Endothelial cell of umbilical vein (primary cell): ENCODE results near the gene PDE7B. TPM values are rescaled to one million over a fixed set of nuclear protein-coding genes. Genes with fewer than 3 reads are reported as not detected.

Experiments
- BruUV-seq: library from RNA; stranded (reverse); fragments of 400-500 nt; replicated peaks from 2 replicates; lab custom pipeline; 2021; lab: Mats Ljungman, UMichigan
- CTCF ChIA-PET: fragments of 300-600, 350-600 bp; sonication (Branson Sonifier 250); formaldehyde crosslinking; loops from one replicate; lab custom pipeline; 2021; ENCODE audit warnings: antibody characterized with exemption, inconsistent platforms; lab: Charles Lee
- POLR2A ChIA-PET: fragments of 300-600, 350-600 bp; sonication (Branson Sonifier 250); formaldehyde crosslinking; loops from one replicate; lab custom pipeline; 2021; ENCODE audit warnings: antibody characterized with exemption, inconsistent platforms; lab: Charles Lee
- DNase-seq: peaks from one replicate; pipeline ENCODE4 v3.0.0-alpha.2; 2011; ENCODE audit warnings: low read depth, low spot score
- FAIRE-seq: peaks from 2 replicates; lab custom pipeline; 2011; peaks lifted over from hg19 to GRCh38; lab: Jason Lieb, UNC
- H2AFZ ChIP-seq: 2 replicates; pipeline ENCODE4 v1.6.0; 2012; ENCODE audit warnings: low read depth, low read length, control low read depth, inconsistent platforms
- H3K27ac ChIP-seq: 2 replicates; pipeline ENCODE4 v1.5.1; 2011; ENCODE audit warnings: low read depth, mild to moderate bottlenecking, control low read depth, low read length, moderate library complexity; ENCODE audit not compliant: insufficient read depth
- H3K27me3 ChIP-seq, 2 experiments: 2 replicates each; pipeline versions ENCODE4 v1.6.0 to v1.6.1; 2011; ENCODE audit warnings: low read length in 2 of 2, mixed read lengths in 1 of 2; ENCODE audit not compliant: control insufficient read depth in 2 of 2, insufficient read depth in 2 of 2
- H3K36me3 ChIP-seq, 2 experiments: 2 replicates in 1 of 2; 3 replicates in 1 of 2; pipeline ENCODE4 v1.5.1; 2011; ENCODE audit warnings: low read length in 2 of 2, mild to moderate bottlenecking in 1 of 2, moderate library complexity in 1 of 2; ENCODE audit not compliant: control insufficient read depth in 2 of 2, insufficient read depth in 2 of 2; ENCODE audit errors: extremely low read depth in 1 of 2
- H3K4me1 ChIP-seq: 3 replicates; pipeline ENCODE4 v1.5.1; 2011; ENCODE audit warnings: mild to moderate bottlenecking, low read length; ENCODE audit not compliant: control insufficient read depth, insufficient read depth; ENCODE audit errors: extremely low read depth
- H3K4me2 ChIP-seq: 2 replicates; pipeline ENCODE4 v1.6.1; 2011; ENCODE audit warnings: low read length, control low read depth, mixed read lengths; ENCODE audit not compliant: insufficient read depth
- H3K4me3 ChIP-seq, 3 experiments: fragments of 200-600 bp in 1 of 3; sonication (generic), shearing (Covaris generic) in 1 of 3; replicated peaks in 1 of 3; 2 replicates each; pipeline ENCODE4 v1.5.1; 2011 to 2016; ENCODE audit warnings: control low read depth in 3 of 3, low read length in 3 of 3, mild to moderate bottlenecking in 2 of 3, inconsistent platforms in 1 of 3, low read depth in 1 of 3, moderate library complexity in 1 of 3; ENCODE audit not compliant: insufficient read depth in 1 of 3
- H3K79me2 ChIP-seq: 2 replicates; pipeline ENCODE4 v1.6.0; 2012; ENCODE audit warnings: low read length, inconsistent platforms; ENCODE audit not compliant: control insufficient read depth, insufficient read depth
- H3K9ac ChIP-seq: replicated peaks from 2 replicates; pipeline ENCODE3; 2011; ENCODE audit warnings: low read length, control low read depth; ENCODE audit not compliant: insufficient read depth; ENCODE audit errors: extremely low read depth
- H3K9me1 ChIP-seq: replicated peaks from 3 replicates; pipeline ENCODE4 v1.6.0; 2011; ENCODE audit warnings: mild to moderate bottlenecking, low read length; ENCODE audit not compliant: control insufficient read depth, insufficient read depth; ENCODE audit errors: extremely low read depth
- H3K9me3 ChIP-seq: replicated peaks from 2 replicates; pipeline ENCODE4 v1.5.1; 2012; ENCODE audit warnings: low read length, inconsistent platforms; ENCODE audit not compliant: control insufficient read depth, insufficient read depth
- H4K20me1 ChIP-seq: replicated peaks from 2 replicates; pipeline ENCODE3; 2011; ENCODE audit warnings: mild to moderate bottlenecking, low read length; ENCODE audit not compliant: control insufficient read depth, insufficient read depth; ENCODE audit errors: extremely low read depth
- CTCF ChIP-seq, 2 donors: IDR thresholded peaks; 1 replicate in 1 of 2; 2 replicates in 1 of 2; pipeline ENCODE4 v1.5.1; 2011; ENCODE audit warnings: low read length in 2 of 2, mild to moderate bottlenecking in 2 of 2, moderate library complexity in 2 of 2, control low read depth in 1 of 2, inconsistent platforms in 1 of 2, low read depth in 1 of 2; ENCODE audit not compliant: insufficient read depth in 1 of 2; ENCODE audit errors: extremely low read depth in 1 of 2
- EZH2 ChIP-seq: IDR thresholded peaks from 2 replicates; pipeline ENCODE4 v1.6.1; 2012; ENCODE audit warnings: borderline replicate concordance, low read depth, mild to moderate bottlenecking, moderate library complexity, low read length, inconsistent platforms; ENCODE audit not compliant: severe bottlenecking
- FOS ChIP-seq: IDR thresholded peaks from 2 replicates; pipeline ENCODE4 v1.6.1; 2011; ENCODE audit warnings: mild to moderate bottlenecking, low read length, moderate library complexity, borderline replicate concordance; ENCODE audit not compliant: insufficient read depth
- GATA2 ChIP-seq: IDR thresholded peaks from 2 replicates; pipeline ENCODE4 v1.7.0; 2011; ENCODE audit warnings: low read depth, mild to moderate bottlenecking, moderate library complexity, mixed read lengths, low read length; ENCODE audit not compliant: insufficient read length, insufficient read depth
- JUN ChIP-seq: IDR thresholded peaks from 2 replicates; pipeline ENCODE4 v1.6.1; 2011; ENCODE audit warnings: borderline replicate concordance, low read depth; ENCODE audit not compliant: insufficient read length, insufficient read depth
- MAX ChIP-seq: IDR thresholded peaks from 2 replicates; pipeline ENCODE4 v1.6.1; 2011; ENCODE audit not compliant: insufficient read depth, insufficient read length
- MYC ChIP-seq: IDR thresholded peaks from one replicate; pipeline ENCODE4 v1.6.1; 2011; ENCODE audit warnings: mild to moderate bottlenecking, low read depth, low read length
- POLR2A ChIP-seq: IDR thresholded peaks from 2 replicates; pipeline ENCODE4 v1.6.1; 2012; ENCODE audit warnings: low read depth, mild to moderate bottlenecking, control low read depth, low read length
- POLR2AphosphoS5 ChIP-seq: IDR thresholded peaks from 2 replicates; pipeline ENCODE4 v1.6.1; 2012; ENCODE audit warnings: low read depth, mild to moderate bottlenecking, control low read depth, low read length, moderate library complexity; ENCODE audit not compliant: insufficient read depth
- dilution Hi-C: fragments of 300-500 bp; cut with MboI; formaldehyde crosslinking; loops from one replicate; pipeline ENCODE4 v1.15.0; 2019; ENCODE audit warnings: low sequenced_read_pairs; ENCODE audit not compliant: extremely low pct_ligation_motif_present
- intact Hi-C: fragments of 100-400 bp; cut with micrococcal nuclease; formaldehyde crosslinking; loops from one replicate; pipeline ENCODE4 v1.10.0; 2022
- polyA plus RNA-seq, 4 experiments: library from polyadenylated mRNA; depleted of rRNA in 3 of 4; stranded (reverse) in 3 of 4; unstranded in 1 of 4; fragments of >200 nt; gene quantifications; 2 replicates each; pipeline versions ENCODE4 v1.2.1 to v1.2.3, GENCODE V29; 2011 to 2012; ENCODE audit warnings: missing spikeins in 1 of 4
- total RNA-seq: library from RNA; stranded (reverse); gene quantifications from 2 replicates; pipeline ENCODE4 v1.2.3, GENCODE V29; 2021

The PDE7B gene
- total and polyA plus RNA-seq, 2 donors (not counting 3 experiments of a cell fraction or from before 2014, with no cell fraction given): 20.6 to 25.1 TPM

DNA sequence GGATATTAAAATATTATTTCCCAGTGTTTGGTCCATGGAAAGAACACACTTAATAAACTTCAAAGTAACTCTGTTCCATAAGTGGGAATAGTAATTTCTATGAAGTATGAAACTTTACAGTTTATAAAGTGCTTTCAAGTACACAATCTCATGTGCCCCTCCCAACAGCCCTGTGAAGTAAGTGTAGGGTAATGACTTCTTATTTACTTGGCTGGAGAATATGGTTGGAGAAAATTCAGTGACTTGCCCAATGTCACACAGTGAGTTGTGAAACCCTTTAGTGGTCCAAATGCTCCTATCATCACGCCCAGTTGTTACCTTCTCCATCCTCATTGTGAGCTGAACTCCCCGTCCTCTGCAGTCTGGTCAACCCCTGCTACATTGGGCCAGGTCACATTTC lies 141.2 kb downstream of the PDE7B start:
- POLR2A ChIA-PET: interaction anchor here (0.7 kb wide), 1 partner anchor 1737 kb away, joined by 3 read pairs; no protein-coding TSS in a partner anchor
- no peak for FAIRE-seq
- H3K79me2 ChIP-seq: no peaks in the 10 kb centered on the region

GRCh38 chr6:135993361-135993760 lies 141.9 kb downstream of the PDE7B start:
- H3K4me3 ChIP-seq: no peak overlapping the region
- peaks cover 19% of the 10 kb centered on the region for H3K4me1 ChIP-seq
- no peak overlapping the region for H2AFZ ChIP-seq
- no TSS peak for BruUV-seq
- H4K20me1 ChIP-seq: no peaks in the 10 kb centered on the region
- CTCF ChIA-PET: no interaction called here
- H3K9me1 ChIP-seq: no peaks in the 10 kb centered on the region
- no peaks in the 10 kb centered on the region for H3K36me3 ChIP-seq
- FAIRE-seq (no peak), DNase-seq (no peak)
- POLR2A ChIA-PET: no interaction called here
- no peak overlapping the region for H3K4me2 ChIP-seq
- H3K27ac ChIP-seq: no peak overlapping the region
- TF ChIP-seq EZH2 (no peak), MYC (no peak), FOS (no peak), POLR2A (no peak), POLR2AphosphoS5 (no peak), JUN (no peak), MAX (no peak), CTCF (IDR thresholded peaks at IDR 0.05; ENCODE audit: extremely low read depth in 1 of 2, insufficient read depth in 1 of 2, low read depth in 1 of 2, low read length in 2 of 2) (no peak), GATA2 (no peak)
- no peaks in the 10 kb centered on the region for H3K9me3 ChIP-seq
- no peaks in the 10 kb centered on the region for H3K79me2 ChIP-seq
- dilution Hi-C loops: no loop called here
- H3K27me3 ChIP-seq: no peaks in the 10 kb centered on the region
- intact Hi-C loops: no loop called here
- no peak overlapping the region for H3K9ac ChIP-seq

More for the DNA sequence above, 141.2 kb downstream of the PDE7B start:
- no peak overlapping the region for H2AFZ ChIP-seq
- no peak for TF ChIP-seq CTCF (IDR thresholded peaks at IDR 0.05; ENCODE audit: extremely low read depth in 1 of 2, insufficient read depth in 1 of 2, low read depth in 1 of 2, low read length in 2 of 2)
- no peaks in the 10 kb centered on the region for H3K36me3 ChIP-seq
- no peaks in the 10 kb centered on the region for H3K27me3 ChIP-seq
- no peaks in the 10 kb centered on the region for H3K9me3 ChIP-seq
- H4K20me1 ChIP-seq: no peaks in the 10 kb centered on the region
- no peak overlapping the region for H3K4me3 ChIP-seq
- H3K4me2 ChIP-seq: no peak overlapping the region
- no peak for DNase-seq
- H3K9me1 ChIP-seq: no peaks in the 10 kb centered on the region
- intact Hi-C loops (no loop called here), dilution Hi-C loops (no loop called here)
- BruUV-seq: no TSS peak
- no peak overlapping the region for H3K27ac ChIP-seq
- peaks cover 19% of the 10 kb centered on the region for H3K4me1 ChIP-seq
- H3K9ac ChIP-seq: no peak overlapping the region
- CTCF ChIA-PET: no interaction called here
